ENCODE results near the gene EDRF1.

EDRF1 gene

DNA sequence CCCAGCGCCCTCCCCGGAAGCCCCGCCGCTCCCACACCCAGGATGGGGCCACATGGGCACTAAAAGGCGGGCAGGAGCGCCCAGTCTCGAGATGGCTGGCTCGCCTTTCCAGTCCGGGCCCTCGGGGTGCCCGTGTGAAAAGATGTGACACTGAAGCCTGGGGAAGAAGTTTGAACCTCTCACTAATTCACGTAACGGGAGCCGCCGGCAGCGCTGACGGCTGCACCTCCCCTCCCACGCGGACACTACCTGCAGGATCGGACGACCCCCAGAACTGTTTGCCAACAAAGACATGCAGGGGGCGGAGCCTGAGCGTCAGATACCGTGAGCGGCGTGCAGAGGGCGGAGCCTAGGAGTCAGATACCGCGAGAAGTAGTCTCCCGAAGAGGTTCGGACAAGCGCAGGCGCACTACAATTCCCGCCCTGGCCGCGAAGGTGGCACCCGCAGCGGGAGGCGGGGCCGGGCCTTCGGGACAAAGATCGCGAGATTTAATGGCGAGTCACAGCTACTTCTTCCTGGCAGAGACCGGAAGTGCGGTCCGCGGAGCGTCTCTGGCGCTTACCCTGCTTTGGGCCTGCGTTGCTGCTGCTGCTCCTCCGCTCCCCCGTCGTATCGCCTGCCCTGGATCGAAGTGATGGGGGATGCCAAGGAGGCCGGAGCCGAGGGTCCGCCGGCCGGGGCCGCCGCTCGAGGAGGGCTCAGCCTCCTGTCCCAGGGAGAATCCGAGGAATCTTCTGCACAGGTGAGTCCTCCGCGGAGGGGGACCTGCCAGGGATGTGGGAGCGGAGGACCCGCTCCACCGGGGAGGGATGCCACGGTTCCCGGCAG, at the start of gene EDRF1:
EDRF1 (plus strand) TSS at position 537 of the 829 bp plus-strand sequence; CDS start at position 636, 99 bp downstream.
- peak within 1 kb of the TSS; percentile 77 for H3K4me3 ChIP-seq (ENCODE audit: low read depth, low read length)
- TF ChIP-seq CTCF (IDR thresholded peaks at IDR 0.05; ENCODE audit: control insufficient read depth, extremely low read depth, insufficient read depth), result no peak
- peak; percentile 91 for DNase-seq (ENCODE audit: low read depth)

DNA sequence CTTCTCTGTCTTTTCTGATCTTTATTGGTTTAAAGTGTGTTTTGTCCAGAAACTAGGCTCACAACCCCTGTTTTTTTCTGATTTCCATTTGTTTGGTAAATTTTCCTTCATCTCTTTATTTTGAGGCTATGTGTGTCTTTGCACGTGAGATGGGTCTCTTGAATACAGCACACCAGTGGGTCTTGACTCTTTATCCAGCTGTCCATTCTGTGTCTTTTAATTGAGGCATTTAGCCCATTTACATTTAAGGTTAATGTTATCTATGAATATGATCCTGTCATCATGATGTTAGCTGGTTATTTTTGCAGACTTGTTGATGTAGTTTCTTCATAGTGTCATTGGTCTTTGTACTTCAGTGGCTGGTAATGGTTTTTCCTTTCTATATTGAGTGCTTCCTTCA, 46.6 kb upstream of the EDRF1 start:
- DNase-seq (ENCODE audit: low read depth), result no peak
- TF ChIP-seq CTCF (IDR thresholded peaks at IDR 0.05; ENCODE audit: control insufficient read depth, extremely low read depth, insufficient read depth), result no peak
- no peak overlapping the region for H3K4me3 ChIP-seq (ENCODE audit: low read depth, low read length)

- TF ChIP-seq CTCF (IDR thresholded peaks at IDR 0.05; ENCODE audit: control insufficient read depth, extremely low read depth, insufficient read depth), result no peak
- H3K4me3 ChIP-seq (ENCODE audit: low read depth, low read length), result no peak overlapping the region
- DNase-seq (ENCODE audit: low read depth), result no peak
These were observed 40.1 kb upstream of the EDRF1 start for GRCh38 chr10:125679436-125679835.

DNA sequence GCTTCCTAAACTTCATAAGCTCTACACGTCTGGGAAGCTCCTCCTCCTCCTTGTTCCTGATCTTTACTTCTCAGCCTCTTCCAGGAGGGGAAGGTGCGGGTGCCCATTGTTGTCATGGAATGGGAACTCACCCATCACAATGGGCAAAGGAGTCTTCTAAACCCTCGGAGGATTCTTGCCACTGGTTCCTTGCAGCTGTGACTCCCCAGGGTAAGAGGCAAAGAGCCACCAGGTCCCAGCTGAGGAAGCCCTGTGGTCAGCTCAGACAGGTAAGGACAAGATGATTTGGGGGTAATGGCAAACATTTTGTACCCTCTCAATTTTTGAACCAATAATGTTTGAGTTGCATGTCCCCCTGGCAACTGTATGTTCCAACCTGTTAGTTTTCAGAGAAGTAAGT, 36.4 kb upstream of the EDRF1 start, which contains the start of gene TEX36:
TEX36 (minus strand) TSS at position 101 of the 400 bp plus-strand sequence. CDS start 174 bp downstream, outside the sequence.
- no peak within 1 kb of the TSS for H3K4me3 ChIP-seq (ENCODE audit: low read depth, low read length)
- no peak for TF ChIP-seq CTCF (IDR thresholded peaks at IDR 0.05; ENCODE audit: control insufficient read depth, extremely low read depth, insufficient read depth)
- DNase-seq (ENCODE audit: low read depth), result no peak

DNA sequence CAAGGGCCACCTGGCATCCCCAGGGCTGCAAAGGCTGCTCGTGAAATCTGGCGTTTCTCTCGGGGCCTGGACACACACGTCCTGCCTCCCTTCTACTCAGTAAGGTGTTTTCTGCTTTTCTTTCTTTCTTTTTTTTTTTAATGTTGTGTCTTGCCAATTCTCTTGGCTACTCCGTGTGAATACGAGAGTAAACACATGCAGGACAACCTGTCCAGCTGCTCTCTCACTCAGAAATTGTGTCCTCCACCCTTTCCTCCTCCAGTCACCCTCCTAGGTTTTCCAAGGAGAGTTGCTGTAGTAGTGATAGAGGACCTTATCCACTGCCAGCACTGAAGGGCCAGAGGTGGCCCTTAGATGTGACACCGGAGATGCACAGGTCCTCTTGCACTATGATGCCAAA, 35.7 kb upstream of the EDRF1 start:
- no peak for TF ChIP-seq CTCF (IDR thresholded peaks at IDR 0.05; ENCODE audit: control insufficient read depth, extremely low read depth, insufficient read depth)
- peak; percentile 86 for DNase-seq (ENCODE audit: low read depth)
- H3K4me3 ChIP-seq (ENCODE audit: low read depth, low read length), result no peak overlapping the region

GRCh38 chr10:125684581-125684980, 34.9 kb upstream of the EDRF1 start:
- DNase-seq (ENCODE audit: low read depth), result no peak
- no peak for TF ChIP-seq CTCF (IDR thresholded peaks at IDR 0.05; ENCODE audit: control insufficient read depth, extremely low read depth, insufficient read depth)
- H3K4me3 ChIP-seq (ENCODE audit: low read depth, low read length), result no peak overlapping the region
